Caki2 (cell line): Measurements from ENCODE around the gene PDE1C. TPM values are rescaled to one million over a fixed set of nuclear protein-coding genes. Genes with fewer than 3 reads are reported as not detected.

ENCODE experiments used
- DNase-seq: peaks from one replicate; pipeline ENCODE4 v3.0.0-alpha.2; 2015; ENCODE audit warnings: low read depth
- in situ Hi-C: cut with HindIII; loops from 2 replicates; pipeline ENCODE4 v1.10.0; 2016; ENCODE audit warnings: low sequenced_read_pairs, low pct_unique_long_range_greater_than_20kb, mixed read lengths
- total RNA-seq: library from RNA; depleted of rRNA; stranded (reverse); fragments of >200 nt; shearing (Covaris generic); gene quantifications from 2 replicates; pipeline ENCODE4 v1.2.3, GENCODE V29; 2014; ENCODE audit warnings: low replicate concordance

The PDE1C gene
- total RNA-seq, 1 experiment from 2014 or later = 0.17 TPM

DNA sequence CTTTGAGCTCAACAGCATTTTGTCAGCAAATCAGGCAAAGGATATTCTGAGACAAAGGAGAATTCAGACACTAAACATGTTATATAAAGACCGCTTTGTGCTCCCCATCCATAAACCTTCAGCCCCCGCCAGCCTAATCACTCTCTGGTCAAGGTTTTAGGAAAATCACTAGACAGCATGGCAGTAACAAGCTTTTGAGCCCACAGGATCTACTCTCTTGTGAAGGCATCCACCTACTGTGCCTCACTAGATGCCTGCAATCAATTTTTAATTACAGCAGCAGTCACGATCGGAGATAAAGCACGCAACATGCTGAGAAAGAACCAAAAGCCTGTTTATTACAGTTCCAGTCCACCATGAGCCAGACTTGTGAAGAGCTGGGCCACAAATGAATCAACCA lies 19.1 kb downstream of the PDE1C start:
- no peak for DNase-seq
- in situ Hi-C loops = no loop called here

- in situ Hi-C loops = no loop called here
- DNase-seq = no peak
Measured at GRCh38 chr7:32049599-32049998, 20.6 kb downstream of the PDE1C start.

- in situ Hi-C loops = no loop called here
- peak; percentile 41 for DNase-seq
Measured at GRCh38 chr7:32048970-32049491, 21.2 kb downstream of the PDE1C start.

DNA sequence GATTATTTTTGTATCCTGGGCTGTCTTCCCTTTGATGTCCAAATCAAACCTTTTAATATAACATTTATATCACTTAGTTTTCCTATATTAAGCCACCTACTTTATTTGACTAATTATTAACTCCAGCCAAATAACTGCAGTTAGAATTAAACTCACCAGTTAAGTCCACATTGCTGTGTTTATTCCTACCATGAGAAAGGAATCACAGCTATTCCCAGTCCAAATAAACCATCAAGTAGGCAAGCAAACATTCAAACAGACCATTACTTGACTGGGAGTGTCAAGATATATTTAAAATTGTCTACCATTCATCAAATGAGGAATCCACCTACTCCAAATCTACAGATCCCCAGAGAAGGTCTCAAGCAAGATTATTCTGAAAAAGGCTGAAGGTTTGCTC lies 22.4 kb downstream of the PDE1C start:
- DNase-seq = peak; percentile 52
- in situ Hi-C loops = no loop called here

- in situ Hi-C loops = no loop called here
- peak; percentile 25 for DNase-seq
Measured at GRCh38 chr7:32047075-32047474, 23.1 kb downstream of the PDE1C start.

GRCh38 chr7:32045228-32045627 lies 25.0 kb downstream of the PDE1C start:
- DNase-seq = no peak
- in situ Hi-C loops = no loop called here

DNA sequence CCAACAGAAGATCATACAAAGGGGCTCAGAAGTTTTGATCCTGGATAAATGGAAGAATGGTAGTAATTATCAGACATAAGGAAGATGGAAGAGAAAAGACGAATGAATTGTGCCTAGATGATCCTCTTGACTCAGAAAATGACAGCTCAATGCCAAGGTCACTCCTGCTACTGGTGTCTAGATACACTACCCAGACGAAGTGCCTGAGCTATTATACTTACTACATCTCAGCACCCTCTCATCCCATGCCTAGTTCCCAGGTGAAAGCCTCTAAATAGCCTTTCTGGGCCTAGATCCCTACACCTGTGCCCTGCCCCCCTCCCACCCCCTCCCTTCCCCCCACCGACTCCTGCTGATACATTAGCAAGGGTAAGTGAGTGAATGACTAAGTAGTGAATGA lies 25.5 kb downstream of the PDE1C start:
- no peak for DNase-seq
- in situ Hi-C loops = no loop called here

DNA sequence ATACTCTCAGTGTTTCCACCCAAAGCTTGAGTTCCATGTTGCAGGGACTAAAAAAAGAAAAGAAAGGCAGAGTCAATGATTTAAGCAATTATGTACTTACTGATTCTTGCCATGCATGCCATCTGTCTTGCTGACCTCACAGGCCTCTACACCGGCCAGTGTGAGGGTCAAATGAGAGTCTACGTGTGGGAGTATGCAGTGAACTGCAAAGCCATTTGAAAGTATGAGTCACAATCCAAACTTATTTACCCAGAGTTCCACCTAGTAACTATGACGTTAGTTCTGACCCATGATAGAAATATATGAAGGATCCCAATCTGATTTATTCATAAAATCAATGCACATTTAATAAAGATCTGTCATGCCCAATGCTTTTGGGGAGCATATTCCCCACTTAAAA lies 26.5 kb downstream of the PDE1C start:
- in situ Hi-C loops = no loop called here
- peak; percentile 75 for DNase-seq

GRCh38 chr7:32042900-32043299 lies 27.3 kb downstream of the PDE1C start:
- DNase-seq = no peak
- in situ Hi-C loops = no loop called here

DNA sequence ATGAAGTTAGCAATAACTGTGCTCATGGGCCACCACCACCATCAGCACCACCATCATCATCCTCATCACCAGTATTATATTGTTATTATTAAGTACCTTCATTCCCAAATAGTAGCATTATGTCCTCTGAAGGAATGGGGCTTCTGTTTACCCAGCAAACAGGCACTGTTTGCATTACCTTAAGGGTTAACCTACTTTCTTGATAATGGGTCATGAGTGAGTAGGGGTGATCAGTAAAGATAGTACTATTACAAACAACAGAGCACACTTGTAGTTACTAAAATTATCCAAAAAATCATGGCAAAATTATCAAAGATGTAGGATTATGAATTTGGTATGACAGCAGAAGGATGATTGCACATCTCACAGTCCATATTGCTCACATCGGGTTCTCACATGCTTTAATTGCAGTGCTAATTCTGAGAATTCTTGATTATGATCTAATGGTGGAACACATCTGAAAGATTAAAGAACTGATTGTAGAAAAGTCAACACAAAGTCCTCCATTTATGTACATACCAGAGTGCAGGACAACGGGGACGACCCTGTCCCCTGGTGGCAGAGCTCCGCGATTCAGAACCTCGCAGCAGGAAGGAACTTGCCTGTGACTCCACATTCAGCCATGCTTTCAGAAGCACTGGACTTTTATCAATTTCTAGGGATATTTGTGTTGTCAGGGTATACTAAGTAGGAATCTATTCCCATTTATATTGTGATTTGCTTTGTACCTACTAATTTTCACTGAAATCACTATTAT lies 31.0 kb downstream of the PDE1C start:
- in situ Hi-C loops = no loop called here
- no peak for DNase-seq

DNA sequence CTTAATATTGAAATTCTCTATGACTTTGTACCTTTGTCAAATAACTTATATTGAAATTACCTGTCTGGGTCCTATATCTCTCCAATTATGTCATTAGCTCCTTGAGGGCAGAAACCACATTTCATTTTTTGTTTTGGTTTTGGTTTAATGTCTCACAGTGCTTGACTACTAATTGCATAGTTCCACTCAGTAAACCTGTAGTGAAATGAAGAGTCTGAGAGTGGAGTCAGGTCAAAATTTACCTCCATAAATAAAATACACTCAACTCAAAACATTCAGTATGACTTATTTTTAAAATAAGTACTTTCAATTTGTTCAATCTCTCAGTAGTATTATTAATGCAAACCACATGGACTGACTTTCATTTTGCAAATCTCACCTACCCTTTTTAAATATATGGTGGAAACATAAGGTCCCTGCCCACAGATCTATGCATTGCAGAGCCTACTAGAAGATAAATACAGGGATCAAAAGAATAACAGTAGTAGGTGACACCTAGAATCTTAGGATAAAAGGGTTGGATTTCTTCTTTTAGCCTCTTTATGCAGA lies 32.5 kb downstream of the PDE1C start:
- no peak for DNase-seq
- in situ Hi-C loops = no loop called here

- in situ Hi-C loops = no loop called here
- no peak for DNase-seq
Measured at GRCh38 chr7:32036557-32036956, 33.6 kb downstream of the PDE1C start.

DNA sequence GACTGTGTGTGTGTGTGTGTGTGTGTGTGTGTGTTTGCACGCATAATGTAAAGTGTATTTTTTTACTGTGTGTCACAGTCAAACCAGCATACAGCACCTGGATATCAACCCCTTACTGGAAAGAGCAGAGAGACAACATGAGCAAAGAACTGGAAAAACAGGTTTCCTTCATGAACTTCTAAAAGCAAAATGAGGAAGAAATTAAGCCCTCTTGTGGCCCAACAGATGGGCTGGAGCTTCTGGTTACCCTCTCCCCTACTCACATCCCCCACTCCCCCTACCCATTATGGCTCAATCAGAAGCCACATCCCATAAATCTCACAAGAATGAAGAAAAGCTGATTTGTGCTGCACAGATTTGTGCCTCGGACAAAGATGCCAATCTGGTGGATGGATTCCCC lies 36.2 kb downstream of the PDE1C start:
- in situ Hi-C loops = no loop called here
- no peak for DNase-seq

DNA sequence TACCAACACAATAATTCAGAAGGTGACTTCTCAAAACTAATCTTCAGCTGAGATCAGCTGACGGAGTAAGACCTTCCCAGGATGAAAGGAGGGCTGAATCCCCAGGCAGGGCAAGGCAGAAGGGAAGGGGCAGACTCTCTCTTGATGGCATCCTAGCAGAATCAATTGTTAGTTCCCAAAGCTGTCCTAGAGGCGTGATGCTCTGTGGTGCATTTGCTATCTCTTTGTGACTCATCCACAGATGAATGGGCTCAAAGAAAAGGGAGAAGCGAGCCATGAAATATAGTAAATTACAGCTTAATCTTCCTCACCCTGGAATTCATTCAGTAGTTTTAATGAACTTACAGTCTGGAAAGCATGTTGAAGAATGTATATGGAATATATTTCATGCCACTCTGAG lies 37.2 kb downstream of the PDE1C start:
- in situ Hi-C loops = no loop called here

DNA sequence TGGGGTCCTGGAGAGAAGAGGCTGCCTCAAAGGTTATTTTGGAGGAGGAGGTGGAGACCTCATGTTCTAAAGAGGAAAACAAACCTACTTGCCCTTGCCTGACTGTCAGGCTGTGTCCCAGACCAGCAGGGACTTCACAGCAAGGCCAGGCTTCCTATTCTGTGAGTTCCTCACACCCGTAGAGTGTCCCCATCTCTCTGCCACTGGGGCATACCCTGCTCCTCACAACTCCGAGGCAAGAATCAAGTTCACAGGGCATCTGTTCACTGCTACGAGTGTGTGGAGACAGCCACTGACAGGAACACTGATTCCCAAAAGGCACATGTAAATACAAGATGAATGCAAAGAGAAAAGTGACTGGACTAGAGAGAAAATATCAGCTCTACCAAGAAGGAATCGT lies 38.0 kb downstream of the PDE1C start:
- in situ Hi-C loops = no loop called here
- DNase-seq = no peak

More for the DNA sequence above, 37.2 kb downstream of the PDE1C start:
- no peak for DNase-seq

- DNase-seq = no peak
- in situ Hi-C loops = no loop called here
Measured at GRCh38 chr7:32030904-32031692, 39.1 kb downstream of the PDE1C start.

DNA sequence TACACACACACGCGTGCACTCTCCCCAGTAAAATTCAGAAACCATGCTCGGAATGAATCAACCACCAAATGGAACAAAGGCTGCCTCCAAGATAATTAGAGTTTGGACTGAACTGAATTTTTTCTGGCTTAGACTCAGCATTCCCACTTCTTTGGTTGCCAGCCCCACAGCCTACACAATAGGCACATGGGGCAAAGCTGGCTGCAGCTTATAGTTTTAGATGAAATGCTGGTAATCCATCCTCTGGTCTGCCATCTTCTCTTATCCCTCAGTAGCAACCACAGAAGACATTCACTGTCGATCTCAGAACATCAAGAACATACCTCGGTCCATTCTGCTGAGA lies 44.2 kb downstream of the PDE1C start:
- in situ Hi-C loops = no loop called here
- DNase-seq = no peak

DNA sequence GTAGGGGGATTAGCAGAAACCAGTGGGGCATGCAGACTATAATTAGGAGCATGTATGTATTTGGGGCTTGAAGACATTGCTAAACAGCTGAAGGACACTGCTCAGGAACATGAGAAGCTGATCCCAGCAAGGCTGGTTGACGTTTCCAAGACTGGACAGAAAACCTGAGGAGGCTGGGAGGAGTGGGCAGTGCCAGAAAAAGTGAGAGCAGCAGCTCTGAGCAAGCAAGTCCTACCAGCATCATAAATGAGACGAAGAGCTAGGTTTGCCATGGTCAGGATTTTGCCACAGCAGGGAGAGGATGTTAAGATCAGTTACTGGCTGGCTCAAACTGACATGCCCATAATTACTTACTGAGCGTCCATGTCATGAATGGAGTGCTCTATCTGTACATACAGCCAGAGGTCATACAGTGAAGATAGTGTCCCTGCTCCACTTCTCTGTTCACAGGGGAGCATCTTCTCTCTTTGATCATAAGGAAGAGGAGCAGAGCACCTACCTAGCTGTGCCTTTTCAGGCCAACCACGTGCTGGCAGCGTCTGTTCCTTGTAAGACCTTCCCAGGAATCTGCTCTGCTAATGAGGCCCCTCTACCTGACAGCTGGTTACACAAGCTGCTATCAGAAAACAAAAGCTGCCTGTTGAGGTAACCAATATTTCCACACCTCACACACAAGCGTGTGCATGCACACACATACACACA lies 44.7 kb downstream of the PDE1C start:
- in situ Hi-C loops = no loop called here
- no peak for DNase-seq

GRCh38 chr7:32023376-32023775 lies 46.8 kb downstream of the PDE1C start:
- in situ Hi-C loops = no loop called here
- DNase-seq = no peak
